ENCODE data around the gene PLEKHA7.

DNA sequence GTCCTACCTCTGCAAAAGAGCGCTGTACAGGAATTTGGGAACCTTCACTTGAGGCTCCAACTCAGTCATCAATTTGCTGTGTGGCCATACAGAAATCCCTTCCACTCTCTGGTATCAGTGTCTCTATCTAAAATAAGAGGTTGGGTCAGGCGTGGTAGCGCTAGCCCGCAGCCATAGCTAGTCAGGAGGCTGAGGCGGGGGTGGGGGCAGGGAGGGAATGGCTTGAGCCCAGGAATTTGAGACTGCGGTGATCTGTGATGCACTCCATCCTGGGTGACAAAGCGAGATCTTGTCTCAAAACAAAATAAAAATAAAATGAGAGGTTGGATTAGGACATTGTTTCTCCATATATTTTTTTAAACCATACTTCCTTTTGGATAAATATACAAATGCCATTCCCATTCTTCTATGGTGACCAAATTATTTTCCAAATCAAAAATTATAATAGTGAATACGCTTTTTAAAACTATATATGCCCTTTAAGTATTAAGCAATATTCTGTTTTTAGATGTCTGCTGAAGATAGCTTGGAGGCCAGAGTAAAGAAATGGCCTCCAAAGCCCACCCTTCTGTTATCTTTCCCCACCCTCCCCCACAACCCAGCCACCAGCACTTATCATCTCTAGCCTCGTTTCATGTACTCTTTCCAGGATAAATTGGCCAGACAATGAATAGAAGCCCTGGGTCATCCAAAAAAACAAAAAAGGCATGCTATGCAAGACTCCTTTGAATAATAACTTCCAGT lies 87.2 kb downstream of the PLEKHA7 start:
- TF ChIP-seq EZH2 (IDR thresholded peaks at IDR 0.05; ENCODE audit: insufficient read depth, poor library complexity, severe bottlenecking) (no peak), EZH2phosphoT487 (IDR thresholded peaks at IDR 0.05; ENCODE audit: insufficient read depth, low read depth) (no peak)
